Glutamatergic neuron (in vitro differentiated cells): Measurements from ENCODE around the gene AGAP1. TPM values are rescaled to one million over a fixed set of nuclear protein-coding genes. Genes with fewer than 3 reads are reported as not detected.

Experiments used
- DNase-seq: peaks from one replicate; pipeline ENCODE4 v3.0.0; 2022
- H3K27ac Mint-ChIP-seq: one replicate; pipeline ENCODE4 v1.8.0; 2020; ENCODE audit warnings: mild to moderate bottlenecking, mixed read lengths, inconsistent platforms; ENCODE audit not compliant: unreplicated experiment
- H3K27me3 Mint-ChIP-seq: one replicate; pipeline ENCODE4 v1.8.0; 2020; ENCODE audit warnings: mild to moderate bottlenecking, moderate library complexity, mixed read lengths, inconsistent platforms; ENCODE audit not compliant: unreplicated experiment
- H3K36me3 Mint-ChIP-seq: one replicate; pipeline ENCODE4 v1.8.0; 2020; ENCODE audit warnings: mild to moderate bottlenecking, mixed read lengths, inconsistent platforms; ENCODE audit not compliant: unreplicated experiment
- H3K4me1 Mint-ChIP-seq: one replicate; pipeline ENCODE4 v1.8.0; 2020; ENCODE audit warnings: mild to moderate bottlenecking, low read depth, mixed read lengths, inconsistent platforms; ENCODE audit not compliant: unreplicated experiment
- H3K4me3 Mint-ChIP-seq: one replicate; pipeline ENCODE4 v1.8.0; 2020; ENCODE audit warnings: mild to moderate bottlenecking, mixed read lengths, inconsistent platforms; ENCODE audit not compliant: unreplicated experiment
- H3K9me3 Mint-ChIP-seq: one replicate; pipeline ENCODE4 v1.8.0; 2020; ENCODE audit warnings: mild to moderate bottlenecking, moderate library complexity, mixed read lengths, inconsistent platforms; ENCODE audit not compliant: unreplicated experiment
- CTCF ChIP-seq: fragments of 200-600 bp; sonication (generic); IDR thresholded peaks from one replicate; pipeline ENCODE4 v1.5.0; 2021; ENCODE audit not compliant: partially characterized antibody, unreplicated experiment
- total RNA-seq: library from RNA; stranded (reverse); fragmentation: NEBNext Ultra II Directional; extraction: Animal tissue kit (Norgen Biotek cat#: 25700); gene quantifications from one replicate; pipeline ENCODE4 v1.2.1, GENCODE V29; 2021; ENCODE audit not compliant: unreplicated experiment

AGAP1 gene
- total RNA-seq, 1 donor from 2014 or later, result 153 TPM

- Mint-ChIP-seq H3K4me1 (peaks cover 19% of the 10 kb centered on the region), H3K27me3 (peaks cover 6% of the 10 kb centered on the region), H3K36me3 (peaks cover 9% of the 10 kb centered on the region), H3K27ac (no peak overlapping the region), H3K4me3 (no peak overlapping the region), H3K9me3 (peaks cover 4% of the 10 kb centered on the region)
- no peak for DNase-seq
- no peak for TF ChIP-seq CTCF
Measured at GRCh38 chr2:235511751-235512698, 18.2 kb downstream of the AGAP1 start.

DNA sequence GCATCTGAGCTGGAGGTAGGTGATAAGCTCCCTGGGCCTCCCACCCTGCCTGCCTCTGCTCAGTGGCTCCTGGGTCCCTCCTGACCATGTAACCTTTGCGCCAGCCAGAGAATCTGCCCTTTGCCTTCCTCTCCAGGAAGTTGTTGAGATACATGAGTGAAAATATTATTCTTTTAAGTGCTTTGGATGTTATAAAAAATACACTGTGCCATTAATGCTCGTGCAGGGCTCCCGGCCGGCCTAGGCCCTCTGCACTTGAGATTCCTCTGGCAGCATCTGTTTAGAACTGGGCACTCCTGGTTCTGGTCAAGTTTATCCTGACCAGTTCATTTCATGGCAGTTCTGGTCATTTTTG lies 18.8 kb downstream of the AGAP1 start:
- peaks cover 4% of the 10 kb centered on the region for H3K9me3 Mint-ChIP-seq

GRCh38 chr2:235513984-235514626 lies 20.3 kb downstream of the AGAP1 start:
- no peak for DNase-seq
- H3K4me1 Mint-ChIP-seq, result peaks cover 22% of the 10 kb centered on the region
- peaks cover 4% of the 10 kb centered on the region for H3K27me3 Mint-ChIP-seq
- peaks cover 3% of the 10 kb centered on the region for H3K9me3 Mint-ChIP-seq
- H3K4me3 Mint-ChIP-seq, result no peak overlapping the region
- H3K36me3 Mint-ChIP-seq, result peaks cover 9% of the 10 kb centered on the region
- no peak for TF ChIP-seq CTCF
- H3K27ac Mint-ChIP-seq, result no peak overlapping the region

More for the DNA sequence above, 18.8 kb downstream of the AGAP1 start:
- no peak for TF ChIP-seq CTCF
- H3K27ac Mint-ChIP-seq, result no peak overlapping the region
- no peak for DNase-seq
- peaks cover 14% of the 10 kb centered on the region for H3K4me1 Mint-ChIP-seq
- peaks cover 9% of the 10 kb centered on the region for H3K36me3 Mint-ChIP-seq
- H3K4me3 Mint-ChIP-seq, result no peak overlapping the region
- H3K27me3 Mint-ChIP-seq, result peaks cover 4% of the 10 kb centered on the region

DNA sequence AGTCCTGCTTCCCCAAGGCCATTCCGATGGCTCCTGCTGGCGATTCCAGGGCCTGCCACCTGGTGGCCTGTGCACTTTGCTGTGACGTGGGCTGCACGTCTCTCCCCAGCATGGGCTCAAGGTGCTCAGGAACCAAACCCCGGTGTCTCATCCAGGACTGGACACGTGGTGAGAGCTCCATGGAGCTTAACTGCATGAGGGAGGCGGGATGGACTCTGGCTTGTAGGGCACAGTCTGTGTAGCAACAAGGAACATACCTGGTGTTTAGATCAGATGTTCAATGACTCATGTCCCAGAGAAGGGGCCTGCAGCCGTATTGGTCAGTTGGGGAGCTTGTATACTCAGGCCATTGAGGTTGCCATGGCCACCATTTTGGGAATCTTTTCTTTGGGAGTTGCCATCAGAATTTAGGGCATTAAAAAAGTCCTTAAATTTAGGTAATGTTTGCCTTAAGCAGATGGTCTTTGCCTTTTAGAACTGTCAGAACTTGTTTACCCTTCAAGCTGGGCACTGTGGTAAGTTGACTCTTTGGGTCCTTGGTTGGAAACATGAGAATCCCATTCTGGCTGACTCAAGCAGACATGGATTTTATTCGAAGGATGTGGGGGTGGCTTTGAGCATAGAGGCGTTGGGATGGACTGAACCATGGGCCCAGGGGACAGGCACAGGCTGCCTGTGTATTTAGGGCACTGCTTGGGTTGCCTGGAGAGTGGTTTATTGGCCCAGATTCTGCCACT lies 21.0 kb downstream of the AGAP1 start:
- DNase-seq, result no peak
- peaks cover 6% of the 10 kb centered on the region for H3K27me3 Mint-ChIP-seq
- no peak overlapping the region for H3K27ac Mint-ChIP-seq
- H3K36me3 Mint-ChIP-seq, result peaks cover 9% of the 10 kb centered on the region
- peaks cover 3% of the 10 kb centered on the region for H3K9me3 Mint-ChIP-seq
- no peak for TF ChIP-seq CTCF
- peaks cover 20% of the 10 kb centered on the region for H3K4me1 Mint-ChIP-seq
- no peak overlapping the region for H3K4me3 Mint-ChIP-seq
